ENCODE results near the gene PHOSPHO1. TPM values are rescaled to one million over a fixed set of nuclear protein-coding genes. Genes with fewer than 3 reads are reported as not detected.
A peak's percentile ranks its signal among the peaks of the same experiment; 100 is the strongest.

PHOSPHO1 gene
- total RNA-seq, 1 experiment from 2014 or later: 98.3 TPM

DNA sequence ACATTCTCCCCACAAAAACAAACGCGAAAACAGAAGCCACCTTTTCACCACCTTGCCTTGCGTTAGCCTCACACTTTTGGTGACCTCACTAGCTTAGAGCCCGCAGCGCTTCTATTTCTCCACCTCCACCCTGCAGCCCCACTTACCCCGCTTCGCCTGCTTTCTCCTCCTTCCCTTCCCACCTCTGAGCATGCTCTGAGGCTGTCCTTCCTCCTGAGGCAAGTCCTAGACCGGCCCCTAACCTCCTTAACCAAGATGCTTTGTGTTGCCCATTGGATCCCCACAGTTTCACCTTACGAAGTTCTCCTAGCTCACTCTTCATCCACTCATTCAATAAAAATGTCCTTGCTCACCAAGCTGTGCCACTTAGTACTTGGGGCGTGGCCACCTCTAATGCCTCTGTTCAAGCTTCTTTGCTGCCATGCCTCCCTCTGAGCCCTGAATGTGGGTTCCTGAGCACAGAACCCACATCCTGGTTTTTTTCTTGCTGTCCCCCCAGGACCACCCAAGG is 21.5 kb downstream of the PHOSPHO1 start:
- Histone ChIP-seq H3K36me3 (ENCODE audit: insufficient read depth, low read length, poor library complexity, severe bottlenecking) (no peaks in the 10 kb centered on the region), H3K4me3 (ENCODE audit: low read depth, low read length, poor library complexity, severe bottlenecking) (no peak overlapping the region), H3K27me3 (replicated peaks; ENCODE audit: insufficient read depth, low read depth, low read length, poor library complexity) (no peaks in the 10 kb centered on the region), H3K9me3 (ENCODE audit: low read depth, low read length, poor library complexity, severe bottlenecking) (no peaks in the 10 kb centered on the region), H3K27ac (ENCODE audit: low read depth, low read length, poor library complexity, severe bottlenecking) (peak overlapping the region; percentile 76), H3K4me1 (ENCODE audit: insufficient read depth, low read length, poor library complexity, severe bottlenecking) (peaks cover 27% of the 10 kb centered on the region)
- intact Hi-C loops (cut with micrococcal nuclease; ENCODE audit: unreplicated experiment): no loop called here
- TF ChIP-seq, protein P1, sequence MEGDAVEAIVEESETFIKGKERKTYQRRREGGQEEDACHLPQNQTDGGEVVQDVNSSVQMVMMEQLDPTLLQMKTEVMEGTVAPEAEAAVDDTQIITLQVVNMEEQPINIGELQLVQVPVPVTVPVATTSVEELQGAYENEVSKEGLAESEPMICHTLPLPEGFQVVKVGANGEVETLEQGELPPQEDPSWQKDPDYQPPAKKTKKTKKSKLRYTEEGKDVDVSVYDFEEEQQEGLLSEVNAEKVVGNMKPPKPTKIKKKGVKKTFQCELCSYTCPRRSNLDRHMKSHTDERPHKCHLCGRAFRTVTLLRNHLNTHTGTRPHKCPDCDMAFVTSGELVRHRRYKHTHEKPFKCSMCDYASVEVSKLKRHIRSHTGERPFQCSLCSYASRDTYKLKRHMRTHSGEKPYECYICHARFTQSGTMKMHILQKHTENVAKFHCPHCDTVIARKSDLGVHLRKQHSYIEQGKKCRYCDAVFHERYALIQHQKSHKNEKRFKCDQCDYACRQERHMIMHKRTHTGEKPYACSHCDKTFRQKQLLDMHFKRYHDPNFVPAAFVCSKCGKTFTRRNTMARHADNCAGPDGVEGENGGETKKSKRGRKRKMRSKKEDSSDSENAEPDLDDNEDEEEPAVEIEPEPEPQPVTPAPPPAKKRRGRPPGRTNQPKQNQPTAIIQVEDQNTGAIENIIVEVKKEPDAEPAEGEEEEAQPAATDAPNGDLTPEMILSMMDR (conservative IDR thresholded peaks at IDR 0.05; ENCODE audit: low read depth, low read length): no peak
- TF ChIP-seq EZH2 (IDR thresholded peaks at IDR 0.05; ENCODE audit: borderline replicate concordance, low read depth, low read length, poor library complexity, severe bottlenecking): no peak
- CTCF ChIA-PET: no interaction called here
- DNase-seq (ENCODE audit: low spot score): no peak
- no TSS peak for BruUV-seq (replicated peaks)
- POLR2A ChIA-PET (ENCODE audit: low non-redundant PET): interaction anchor here (0.5 kb wide), 1 partner anchor 30 kb away, joined by 3 read pairs; no protein-coding TSS in a partner anchor

DNA sequence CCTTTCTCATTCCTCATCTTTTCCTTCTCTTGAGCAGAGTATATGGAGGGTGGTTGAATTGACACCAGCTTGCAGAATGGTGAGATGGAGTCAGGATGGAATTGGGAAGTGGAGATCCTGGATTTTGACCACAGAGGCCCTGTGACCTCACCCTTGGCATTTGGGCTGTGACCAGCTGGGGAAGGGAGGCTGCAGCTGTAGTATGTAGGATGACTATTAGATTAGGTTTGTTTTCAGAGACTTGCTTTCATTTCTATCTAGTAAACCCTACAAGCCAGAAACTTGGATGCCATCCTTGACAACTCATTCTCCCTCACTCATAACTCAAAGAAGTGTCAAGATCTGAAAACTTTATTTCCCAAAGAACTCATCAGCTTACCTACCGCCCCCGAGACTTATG is 26.1 kb downstream of the PHOSPHO1 start:
- no peaks in the 10 kb centered on the region for H3K27me3 ChIP-seq (replicated peaks; ENCODE audit: insufficient read depth, low read depth, low read length, poor library complexity)
- CTCF ChIA-PET: no interaction called here
- H3K4me3 ChIP-seq (ENCODE audit: low read depth, low read length, poor library complexity, severe bottlenecking): no peak overlapping the region
- no TSS peak for BruUV-seq (replicated peaks)
- no peak for TF ChIP-seq EZH2 (IDR thresholded peaks at IDR 0.05; ENCODE audit: borderline replicate concordance, low read depth, low read length, poor library complexity, severe bottlenecking)
- TF ChIP-seq, protein P1 (conservative IDR thresholded peaks at IDR 0.05; ENCODE audit: low read depth, low read length): no peak
- H3K36me3 ChIP-seq (ENCODE audit: insufficient read depth, low read length, poor library complexity, severe bottlenecking): no peaks in the 10 kb centered on the region
- POLR2A ChIA-PET (ENCODE audit: low non-redundant PET): interaction anchor here (0.7 kb wide), 1 partner anchor 12 kb away, joined by 4 read pairs; no protein-coding TSS in a partner anchor
- DNase-seq (ENCODE audit: low spot score): no peak
- H3K27ac ChIP-seq (ENCODE audit: low read depth, low read length, poor library complexity, severe bottlenecking): peak overlapping the region; percentile 41
- intact Hi-C loops (cut with micrococcal nuclease; ENCODE audit: unreplicated experiment): no loop called here
- no peaks in the 10 kb centered on the region for H3K9me3 ChIP-seq (ENCODE audit: low read depth, low read length, poor library complexity, severe bottlenecking)
- H3K4me1 ChIP-seq (ENCODE audit: insufficient read depth, low read length, poor library complexity, severe bottlenecking): peaks cover 12% of the 10 kb centered on the region

DNA sequence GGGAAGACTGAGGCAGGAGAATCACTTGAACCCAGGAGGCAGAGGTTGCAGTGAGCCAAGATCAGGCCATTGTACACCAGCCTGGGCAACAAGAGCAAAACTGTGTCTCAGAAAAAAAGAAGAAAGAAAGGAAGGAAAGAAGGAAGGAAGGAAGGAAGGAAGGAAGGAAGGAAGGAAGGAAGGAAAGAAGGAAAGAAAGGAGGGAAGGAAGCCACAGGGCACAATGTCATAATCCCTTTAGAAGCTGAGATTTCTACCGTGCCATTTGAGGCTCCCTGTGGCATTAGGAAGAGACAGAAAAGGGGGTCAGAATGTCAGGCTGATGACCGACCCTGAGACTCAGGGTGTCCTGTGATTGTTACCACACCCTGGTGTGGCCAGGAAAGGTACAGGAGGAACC is 26.8 kb downstream of the PHOSPHO1 start:
- Histone ChIP-seq H3K36me3 (ENCODE audit: insufficient read depth, low read length, poor library complexity, severe bottlenecking) (no peaks in the 10 kb centered on the region), H3K4me1 (ENCODE audit: insufficient read depth, low read length, poor library complexity, severe bottlenecking) (peaks cover 5% of the 10 kb centered on the region), H3K27me3 (replicated peaks; ENCODE audit: insufficient read depth, low read depth, low read length, poor library complexity) (no peaks in the 10 kb centered on the region), H3K27ac (ENCODE audit: low read depth, low read length, poor library complexity, severe bottlenecking) (no peak overlapping the region), H3K9me3 (ENCODE audit: low read depth, low read length, poor library complexity, severe bottlenecking) (no peaks in the 10 kb centered on the region), H3K4me3 (ENCODE audit: low read depth, low read length, poor library complexity, severe bottlenecking) (no peak overlapping the region)
- BruUV-seq (replicated peaks): no TSS peak
- DNase-seq (ENCODE audit: low spot score): no peak
- intact Hi-C loops (cut with micrococcal nuclease; ENCODE audit: unreplicated experiment): no loop called here
- TF ChIP-seq, protein P1 (conservative IDR thresholded peaks at IDR 0.05; ENCODE audit: low read depth, low read length): no peak
- no peak for TF ChIP-seq EZH2 (IDR thresholded peaks at IDR 0.05; ENCODE audit: borderline replicate concordance, low read depth, low read length, poor library complexity, severe bottlenecking)
- ChIA-PET POLR2A (ENCODE audit: low non-redundant PET) (no interaction called here), CTCF (no interaction called here)

All from A673 (cell line).